ENCODE results near the gene TJP1. TPM values are rescaled to one million over a fixed set of nuclear protein-coding genes. Genes with fewer than 3 reads are reported as not detected.
A peak's percentile ranks its signal among the peaks of the same experiment; 100 is the strongest.
"Not testable (repeated sequence)": the region's sequence is repeated elsewhere in the genome, so short reads cannot be mapped to it uniquely, and the experiment has no call there.

The TJP1 gene
- total RNA-seq, 2 donors from 2014 or later = 131 to 145 TPM

- Mint-ChIP-seq H3K27ac (no peak overlapping the region), H3K9me3 (peaks cover 35% of the 10 kb centered on the region), H3K36me3 (ENCODE audit: low read depth) (peaks cover 64% of the 10 kb centered on the region), H3K27me3 (ENCODE audit: insufficient read depth) (no peaks in the 10 kb centered on the region), H3K4me1 (no peaks in the 10 kb centered on the region), H3K4me3 (no peak overlapping the region)
- no peak for DNase-seq
- Histone ChIP-seq H3K27me3 (ENCODE audit: control insufficient read depth, insufficient read depth, low read length, poor library complexity, severe bottlenecking) (no peaks in the 10 kb centered on the region), H3K9me3 (ENCODE audit: control insufficient read depth, low read length) (peaks cover 22% of the 10 kb centered on the region), H3K9ac (ENCODE audit: extremely low read depth, low read length, poor library complexity, severe bottlenecking) (no peak overlapping the region), H3K4me1 (ENCODE audit: control insufficient read depth, insufficient read depth, low read length) (no peaks in the 10 kb centered on the region), H3K36me3 (ENCODE audit: control insufficient read depth, insufficient read depth, low read length) (peaks cover 24% of the 10 kb centered on the region), H3K27ac (ENCODE audit: low read depth, low read length) (no peak overlapping the region), H3K4me3 (ENCODE audit: low read length) (no peak overlapping the region)
- 95 to 97% methylated on average over 4 to 6 of the region's 7 CpGs for WGBS, 2 experiments (ENCODE audit: insufficient coverage in 1 of 2, insufficient read length in 1 of 2)
- TF ChIP-seq, protein P1, sequence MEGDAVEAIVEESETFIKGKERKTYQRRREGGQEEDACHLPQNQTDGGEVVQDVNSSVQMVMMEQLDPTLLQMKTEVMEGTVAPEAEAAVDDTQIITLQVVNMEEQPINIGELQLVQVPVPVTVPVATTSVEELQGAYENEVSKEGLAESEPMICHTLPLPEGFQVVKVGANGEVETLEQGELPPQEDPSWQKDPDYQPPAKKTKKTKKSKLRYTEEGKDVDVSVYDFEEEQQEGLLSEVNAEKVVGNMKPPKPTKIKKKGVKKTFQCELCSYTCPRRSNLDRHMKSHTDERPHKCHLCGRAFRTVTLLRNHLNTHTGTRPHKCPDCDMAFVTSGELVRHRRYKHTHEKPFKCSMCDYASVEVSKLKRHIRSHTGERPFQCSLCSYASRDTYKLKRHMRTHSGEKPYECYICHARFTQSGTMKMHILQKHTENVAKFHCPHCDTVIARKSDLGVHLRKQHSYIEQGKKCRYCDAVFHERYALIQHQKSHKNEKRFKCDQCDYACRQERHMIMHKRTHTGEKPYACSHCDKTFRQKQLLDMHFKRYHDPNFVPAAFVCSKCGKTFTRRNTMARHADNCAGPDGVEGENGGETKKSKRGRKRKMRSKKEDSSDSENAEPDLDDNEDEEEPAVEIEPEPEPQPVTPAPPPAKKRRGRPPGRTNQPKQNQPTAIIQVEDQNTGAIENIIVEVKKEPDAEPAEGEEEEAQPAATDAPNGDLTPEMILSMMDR (conservative IDR thresholded peaks at IDR 0.05) = no peak
Measured at GRCh38 chr15:29784413-29784812, 37.9 kb downstream of the TJP1 start.

DNA sequence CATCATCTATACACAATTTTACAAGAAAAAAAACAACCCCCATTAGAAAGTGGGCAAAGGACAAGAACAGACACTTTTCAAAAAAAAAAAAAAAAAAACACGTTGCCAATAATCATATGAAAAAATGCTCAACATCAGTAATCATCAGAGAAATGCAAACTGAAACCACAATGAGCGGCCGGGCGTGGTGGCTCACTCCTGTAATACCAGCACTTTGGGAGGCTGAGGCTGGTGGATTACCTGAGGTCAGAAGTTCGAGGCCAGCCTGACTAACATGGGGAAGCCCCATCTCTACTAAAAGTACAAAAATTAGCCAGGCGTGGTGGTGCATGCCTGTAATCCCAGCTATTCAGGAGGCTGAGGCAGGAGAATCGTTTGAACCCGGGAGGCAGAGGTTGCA is 39.5 kb downstream of the TJP1 start:
- H3K27ac Mint-ChIP-seq = not testable (repeated sequence)
- WGBS, 2 experiments (ENCODE audit: insufficient coverage in 1 of 2, insufficient read length in 1 of 2) = 71 to 82% methylated on average over 6 to 8 of the region's 8 CpGs
- H3K9me3 ChIP-seq (ENCODE audit: control insufficient read depth, low read length) = peaks cover 22% of the 10 kb centered on the region

DNA sequence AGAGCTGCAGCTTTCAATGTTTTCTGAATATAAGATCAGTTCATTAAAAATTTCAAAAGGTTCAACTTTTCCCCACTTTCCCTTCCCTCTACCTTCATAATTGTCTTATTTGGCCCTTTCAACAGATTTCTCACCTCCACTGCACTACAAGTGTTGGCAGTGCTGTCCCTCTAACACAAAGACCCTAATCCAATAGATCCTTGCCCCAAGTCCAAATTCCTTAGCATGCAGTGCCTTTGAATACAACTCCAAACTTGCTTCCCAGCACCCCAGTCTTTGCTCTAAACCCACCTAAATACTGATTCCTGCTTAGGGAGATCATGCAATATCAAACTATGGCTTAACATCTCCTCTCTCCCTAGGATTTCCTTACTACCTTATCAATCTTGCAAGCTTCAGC is 43.9 kb downstream of the TJP1 start:
- Mint-ChIP-seq H3K4me3 (no peak overlapping the region), H3K27me3 (ENCODE audit: insufficient read depth) (no peaks in the 10 kb centered on the region), H3K36me3 (ENCODE audit: low read depth) (peaks cover 43% of the 10 kb centered on the region), H3K27ac (peak overlapping the region; percentile 1), H3K9me3 (peaks cover 35% of the 10 kb centered on the region), H3K4me1 (peaks cover 27% of the 10 kb centered on the region)
- H3K27ac ChIP-seq (ENCODE audit: low read depth, low read length) = no peak overlapping the region
- TF ChIP-seq, protein P1 (conservative IDR thresholded peaks at IDR 0.05) = no peak
- peaks cover 22% of the 10 kb centered on the region for H3K9me3 ChIP-seq (ENCODE audit: control insufficient read depth, low read length)
- H3K4me1 ChIP-seq (ENCODE audit: control insufficient read depth, insufficient read depth, low read length) = no peaks in the 10 kb centered on the region
- H3K27me3 ChIP-seq (ENCODE audit: control insufficient read depth, insufficient read depth, low read length, poor library complexity, severe bottlenecking) = no peaks in the 10 kb centered on the region
- no peak for DNase-seq
- H3K36me3 ChIP-seq (ENCODE audit: control insufficient read depth, insufficient read depth, low read length) = peaks cover 23% of the 10 kb centered on the region
- no peak overlapping the region for H3K9ac ChIP-seq (ENCODE audit: extremely low read depth, low read length, poor library complexity, severe bottlenecking)
- no peak overlapping the region for H3K4me3 ChIP-seq (ENCODE audit: low read length)

More for the DNA sequence above, 39.5 kb downstream of the TJP1 start:
- not testable (repeated sequence) for DNase-seq; H3K27me3 ChIP-seq (ENCODE audit: control insufficient read depth, insufficient read depth, low read length, poor library complexity, severe bottlenecking); H3K4me3 ChIP-seq (ENCODE audit: low read length); H3K27me3 Mint-ChIP-seq (ENCODE audit: insufficient read depth); H3K9ac ChIP-seq (ENCODE audit: extremely low read depth, low read length, poor library complexity, severe bottlenecking); H3K4me3 Mint-ChIP-seq; H3K4me1 ChIP-seq (ENCODE audit: control insufficient read depth, insufficient read depth, low read length); H3K27ac ChIP-seq (ENCODE audit: low read depth, low read length)
- Mint-ChIP-seq H3K4me1 (peaks cover 12% of the 10 kb centered on the region), H3K9me3 (peaks cover 35% of the 10 kb centered on the region), H3K36me3 (ENCODE audit: low read depth) (peaks cover 67% of the 10 kb centered on the region)
- peaks cover 26% of the 10 kb centered on the region for H3K36me3 ChIP-seq (ENCODE audit: control insufficient read depth, insufficient read depth, low read length)

- Histone ChIP-seq H3K4me1 (ENCODE audit: control insufficient read depth, insufficient read depth, low read length) (no peaks in the 10 kb centered on the region), H3K9me3 (ENCODE audit: control insufficient read depth, low read length) (peaks cover 22% of the 10 kb centered on the region), H3K4me3 (ENCODE audit: low read length) (no peak overlapping the region), H3K36me3 (ENCODE audit: control insufficient read depth, insufficient read depth, low read length) (peaks cover 36% of the 10 kb centered on the region), H3K27me3 (ENCODE audit: control insufficient read depth, insufficient read depth, low read length, poor library complexity, severe bottlenecking) (no peaks in the 10 kb centered on the region), H3K27ac (ENCODE audit: low read depth, low read length) (no peak overlapping the region), H3K9ac (ENCODE audit: extremely low read depth, low read length, poor library complexity, severe bottlenecking) (no peak overlapping the region)
- Mint-ChIP-seq H3K4me3 (no peak overlapping the region), H3K27me3 (ENCODE audit: insufficient read depth) (no peaks in the 10 kb centered on the region), H3K36me3 (ENCODE audit: low read depth) (peaks cover 37% of the 10 kb centered on the region), H3K4me1 (peaks cover 27% of the 10 kb centered on the region), H3K9me3 (peaks cover 25% of the 10 kb centered on the region), H3K27ac (no peak overlapping the region)
- WGBS, 2 experiments (ENCODE audit: insufficient coverage in 1 of 2, insufficient read length in 1 of 2) = 74 to 100% methylated on average over 1 to 4 of the region's 4 CpGs
- no peak for DNase-seq
- TF ChIP-seq, protein P1 (conservative IDR thresholded peaks at IDR 0.05) = no peak
Measured at GRCh38 chr15:29776859-29777258, 45.4 kb downstream of the TJP1 start.
